Body of pancreas (tissue), 4 donors: ENCODE results near the gene C4B. TPM values are rescaled to one million over a fixed set of nuclear protein-coding genes. Genes with fewer than 3 reads are reported as not detected.
"Not testable (repeated sequence)": the region's sequence is repeated elsewhere in the genome, so short reads cannot be mapped to it uniquely, and the experiment has no call there.

Source experiments
- ATAC-seq: fragments of 150-250 bp; one replicate; pipeline ENCODE4 v1.9.1; 2016
- DNase-seq, 4 donors: peaks; one replicate each; pipeline ENCODE4 v3.0.0-alpha.2; 2019
- H3K27ac ChIP-seq, 4 donors: fragments of 200-600 bp; sonication (generic); 1 replicate in 3 of 4; 2 replicates in 1 of 4; pipeline versions ENCODE4 v1.5.1 to v1.6.1; 2016 to 2019; ENCODE audit warnings: mild to moderate bottlenecking in 1 of 4, mixed read lengths in 1 of 4, moderate library complexity in 1 of 4
- H3K27me3 ChIP-seq, 2 donors: fragments of 200-600 bp; sonication (generic); one replicate each; pipeline ENCODE4 v1.6.0; 2016; ENCODE audit warnings: mild to moderate bottlenecking in 1 of 2
- H3K36me3 ChIP-seq, 2 donors: fragments of 200-600 bp; sonication (generic); replicated peaks in 1 of 2; 2 replicates each; pipeline ENCODE4 v1.5.1; 2016; ENCODE audit warnings: low read depth in 2 of 2; ENCODE audit not compliant: insufficient read depth in 1 of 2
- H3K4me1 ChIP-seq: fragments of 200-600 bp; sonication (generic); one replicate; pipeline ENCODE4 v1.6.0; 2016
- H3K4me3 ChIP-seq, 2 donors: fragments of 200-600 bp; sonication (generic); 1 replicate in 1 of 2; 2 replicates in 1 of 2; pipeline ENCODE4 v1.5.1; 2016 to 2019
- H3K9me3 ChIP-seq, 3 donors: fragments of 200-600 bp; sonication (generic); 1 replicate in 2 of 3; 2 replicates in 1 of 3; pipeline ENCODE4 v1.5.1; 2016
- WGBS, 2 donors: methylation state at CpG; one replicate each; pipeline ENCODE4 v1.1.5; 2017; 5-methylcytosine and 5-hydroxymethylcytosine counted together
- intact Hi-C: fragments of 100-400 bp; cut with DNase I; formaldehyde crosslinking; loops from one replicate; pipeline ENCODE4 v1.15.1; 2023
- total RNA-seq, 2 donors: library from RNA; depleted of rRNA; stranded (reverse); fragments of >200 nt; gene quantifications; one replicate each; pipeline ENCODE4 v1.1.0, GENCODE V29; 2016

The C4B gene
- total RNA-seq, 2 donors from 2014 or later = 57.7 to 77.3 TPM

DNA sequence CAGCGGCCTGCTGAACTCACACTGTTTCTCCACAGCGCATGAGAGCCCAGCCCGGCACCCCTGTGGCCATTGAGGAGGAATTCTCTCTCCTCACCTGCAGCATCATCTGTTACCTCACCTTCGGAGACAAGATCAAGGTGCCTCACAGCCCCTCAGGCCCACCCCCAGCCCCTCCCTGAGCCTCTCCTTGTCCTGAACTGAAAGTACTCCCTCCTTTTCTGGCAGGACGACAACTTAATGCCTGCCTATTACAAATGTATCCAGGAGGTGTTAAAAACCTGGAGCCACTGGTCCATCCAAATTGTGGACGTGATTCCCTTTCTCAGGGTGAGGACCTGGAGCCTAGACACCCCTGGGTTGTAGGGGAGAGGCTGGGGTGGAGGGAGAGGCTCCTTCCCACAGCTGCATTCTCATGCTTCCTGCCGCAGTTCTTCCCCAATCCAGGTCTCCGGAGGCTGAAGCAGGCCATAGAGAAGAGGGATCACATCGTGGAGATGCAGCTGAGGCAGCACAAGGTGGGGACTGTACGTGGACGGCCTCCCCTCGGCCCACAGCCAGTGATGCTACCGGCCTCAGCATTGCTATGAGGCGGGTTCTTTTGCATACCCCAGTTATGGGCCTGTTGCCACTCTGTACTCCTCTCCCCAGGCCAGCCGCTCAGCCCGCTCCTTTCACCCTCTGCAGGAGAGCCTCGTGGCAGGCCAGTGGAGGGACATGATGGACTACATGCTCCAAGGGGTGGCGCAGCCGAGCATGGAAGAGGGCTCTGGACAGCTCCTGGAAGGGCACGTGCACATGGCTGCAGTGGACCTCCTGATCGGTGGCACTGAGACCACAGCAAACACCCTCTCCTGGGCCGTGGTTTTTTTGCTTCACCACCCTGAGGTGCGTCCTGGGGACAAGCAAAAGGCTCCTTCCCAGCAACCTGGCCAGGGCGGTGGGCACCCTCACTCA, 25.0 kb downstream of the C4B start:
- intact Hi-C loops, H3K36me3 ChIP-seq, H3K4me1 ChIP-seq, H3K9me3 ChIP-seq, H3K27me3 ChIP-seq, H3K27ac ChIP-seq, ATAC-seq, DNase-seq, H3K4me3 ChIP-seq: not testable (repeated sequence)
- 43 to 60% methylated on average over 16 to 21 of the region's 24 CpGs for whole genome bisulfite sequencing, 2 donors

DNA sequence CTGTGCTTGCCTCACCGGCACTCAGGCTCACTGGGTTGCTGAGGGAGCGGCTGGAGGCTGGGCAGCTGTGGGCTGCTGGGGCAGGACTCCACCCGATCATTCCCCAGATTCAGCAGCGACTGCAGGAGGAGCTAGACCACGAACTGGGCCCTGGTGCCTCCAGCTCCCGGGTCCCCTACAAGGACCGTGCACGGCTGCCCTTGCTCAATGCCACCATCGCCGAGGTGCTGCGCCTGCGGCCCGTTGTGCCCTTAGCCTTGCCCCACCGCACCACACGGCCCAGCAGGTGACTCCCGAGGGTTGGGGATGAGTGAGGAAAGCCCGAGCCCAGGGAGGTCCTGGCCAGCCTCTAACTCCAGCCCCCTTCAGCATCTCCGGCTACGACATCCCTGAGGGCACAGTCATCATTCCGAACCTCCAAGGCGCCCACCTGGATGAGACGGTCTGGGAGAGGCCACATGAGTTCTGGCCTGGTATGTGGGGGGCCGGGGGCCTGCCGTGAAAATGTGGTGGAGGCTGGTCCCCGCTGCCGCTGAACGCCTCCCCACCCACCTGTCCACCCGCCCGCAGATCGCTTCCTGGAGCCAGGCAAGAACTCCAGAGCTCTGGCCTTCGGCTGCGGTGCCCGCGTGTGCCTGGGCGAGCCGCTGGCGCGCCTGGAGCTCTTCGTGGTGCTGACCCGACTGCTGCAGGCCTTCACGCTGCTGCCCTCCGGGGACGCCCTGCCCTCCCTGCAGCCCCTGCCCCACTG, 25.9 kb downstream of the C4B start:
- intact Hi-C loops, ATAC-seq, DNase-seq, H3K27ac ChIP-seq, H3K9me3 ChIP-seq, H3K4me3 ChIP-seq, H3K27me3 ChIP-seq, H3K36me3 ChIP-seq, H3K4me1 ChIP-seq: not testable (repeated sequence)
- 65% methylated on average over 5 of the region's 43 CpGs; no CpG with 5 or more reads in 1 of the 2 donors for WGBS, 2 donors

DNA sequence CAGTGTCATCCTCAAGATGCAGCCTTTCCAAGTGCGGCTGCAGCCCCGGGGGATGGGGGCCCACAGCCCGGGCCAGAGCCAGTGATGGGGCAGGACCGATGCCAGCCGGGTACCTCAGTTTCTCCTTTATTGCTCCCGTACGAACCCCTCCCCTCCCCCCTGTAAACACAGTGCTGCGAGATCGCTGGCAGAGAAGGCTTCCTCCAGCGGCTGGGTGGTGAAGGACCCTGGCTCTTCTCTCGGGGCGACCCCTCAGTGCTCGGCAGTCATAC, 26.4 kb downstream of the C4B start:
- ATAC-seq, intact Hi-C loops, DNase-seq, H3K36me3 ChIP-seq, H3K4me3 ChIP-seq, H3K9me3 ChIP-seq, H3K27me3 ChIP-seq, H3K27ac ChIP-seq, H3K4me1 ChIP-seq: not testable (repeated sequence)
- 60% methylated on average over 1 of the region's 13 CpGs; no CpG with 5 or more reads in 1 of the 2 donors for WGBS, 2 donors

DNA sequence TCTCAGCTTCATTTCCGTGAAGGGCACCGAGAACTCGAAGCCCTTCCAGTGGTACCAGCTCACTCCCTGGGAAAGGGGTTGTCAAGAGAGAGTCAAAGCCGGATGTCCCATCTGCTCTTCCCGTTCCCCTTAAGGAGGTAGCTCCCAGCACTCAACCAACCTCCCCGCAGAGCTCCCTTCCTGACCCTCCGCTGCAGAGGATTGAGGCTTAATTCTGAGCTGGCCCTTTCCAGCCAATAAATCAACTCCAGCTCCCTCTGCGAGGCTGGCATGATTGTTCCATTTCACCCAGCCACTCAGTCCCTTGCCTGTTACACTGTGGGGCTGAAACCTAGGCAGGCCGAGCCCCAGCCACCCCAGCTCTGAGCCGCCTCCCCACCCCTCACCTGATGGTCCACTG, 26.8 kb downstream of the C4B start:
- H3K4me1 ChIP-seq, ATAC-seq, intact Hi-C loops, H3K36me3 ChIP-seq, DNase-seq, H3K27ac ChIP-seq, H3K27me3 ChIP-seq, H3K9me3 ChIP-seq, H3K4me3 ChIP-seq: not testable (repeated sequence)
- WGBS, 2 donors = 33 to 85% methylated on average over 1 to 3 of the region's 10 CpGs

DNA sequence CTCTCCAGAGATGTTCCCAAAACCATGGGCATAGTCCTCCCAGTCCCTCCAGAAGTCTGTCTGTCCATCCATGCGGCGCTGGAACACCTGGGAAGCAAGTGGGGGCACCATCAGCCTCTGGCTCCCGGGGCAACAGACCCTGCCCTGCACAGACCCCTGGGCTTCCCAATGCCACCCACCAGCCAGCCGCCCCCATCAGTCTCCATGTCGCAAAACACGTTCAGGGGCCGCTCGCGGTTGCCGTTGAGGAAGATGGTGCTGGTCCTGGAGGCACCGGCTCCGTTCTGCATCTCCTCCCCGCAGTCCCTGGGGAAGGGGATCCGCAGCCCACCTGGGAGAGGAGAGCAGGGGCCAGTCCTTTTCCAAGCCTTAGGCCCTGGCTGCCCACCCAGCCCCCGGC, 27.7 kb downstream of the C4B start:
- H3K27ac ChIP-seq, H3K4me3 ChIP-seq, intact Hi-C loops, ATAC-seq, H3K9me3 ChIP-seq, H3K27me3 ChIP-seq, H3K36me3 ChIP-seq, DNase-seq, H3K4me1 ChIP-seq: not testable (repeated sequence)
- 88% methylated on average over 6 of the region's 15 CpGs; no CpG with 5 or more reads in 1 of the 2 donors for WGBS, 2 donors

DNA sequence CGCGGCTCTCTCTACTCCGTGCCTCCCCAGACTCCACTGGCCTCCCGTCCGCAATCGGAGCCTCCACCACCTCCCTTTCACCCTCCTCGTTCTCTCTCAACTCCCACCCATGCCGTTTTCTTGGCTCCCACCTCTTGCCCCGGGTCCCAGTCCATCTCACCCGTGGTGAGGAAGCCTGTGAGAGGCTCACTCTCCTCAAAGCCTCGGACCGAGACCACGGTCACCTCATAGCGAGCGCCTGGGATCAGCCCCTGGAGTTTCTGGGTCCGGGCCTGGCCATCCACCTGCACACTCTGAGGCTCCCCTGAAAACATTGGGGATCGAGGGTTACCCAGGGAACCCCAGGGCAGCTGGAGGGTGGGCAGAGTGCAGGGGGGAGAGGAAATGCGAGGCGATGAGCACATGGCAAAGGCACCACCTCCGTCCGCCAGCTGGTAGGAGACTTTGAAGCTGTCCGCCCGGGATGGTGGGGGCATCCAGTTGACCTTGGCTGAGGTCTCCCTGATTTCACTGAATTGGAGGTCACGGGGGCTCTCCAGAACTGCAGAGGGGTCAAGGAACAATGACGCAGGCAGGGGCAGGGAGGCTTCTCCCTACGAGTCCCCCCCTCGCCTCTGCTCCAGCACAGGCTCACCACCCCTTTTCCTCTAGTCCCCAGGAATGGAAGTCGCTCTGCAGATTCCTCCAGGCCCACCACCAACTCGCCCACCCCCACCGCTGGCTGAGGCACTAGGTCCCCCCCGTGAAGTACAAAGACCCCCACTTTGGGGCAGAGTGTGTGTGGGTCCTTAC, 29.2 kb downstream of the C4B start:
- H3K27ac ChIP-seq, H3K36me3 ChIP-seq, DNase-seq, H3K9me3 ChIP-seq, intact Hi-C loops, H3K4me3 ChIP-seq, H3K27me3 ChIP-seq, ATAC-seq: not testable (repeated sequence)
- 68 to 74% methylated on average over 10 of the region's 31 CpGs for WGBS, 2 donors
- H3K4me1 ChIP-seq = peaks cover 11% of the 10 kb centered on the region

DNA sequence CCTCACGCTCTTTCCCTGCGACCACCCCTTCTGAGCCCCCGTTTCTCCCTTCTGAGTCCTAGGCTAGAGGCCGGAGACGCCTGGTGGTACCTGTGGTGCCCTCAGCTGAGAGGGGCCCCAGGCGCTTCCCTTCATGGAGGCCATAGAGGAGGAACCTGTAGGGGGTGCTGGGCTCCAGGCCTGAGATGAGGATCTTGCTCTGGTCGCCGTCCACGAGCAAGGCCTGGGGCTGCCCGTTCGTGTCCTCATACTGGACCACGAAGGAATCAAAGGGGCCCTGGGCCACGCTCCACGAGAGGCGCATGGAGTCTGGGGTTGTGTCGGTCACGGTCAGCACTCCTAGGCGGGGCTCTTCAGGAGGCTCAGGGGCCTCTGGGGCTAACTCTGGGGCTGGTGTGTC, 30.3 kb downstream of the C4B start:
- H3K27me3 ChIP-seq, H3K36me3 ChIP-seq, ATAC-seq, H3K9me3 ChIP-seq, DNase-seq, H3K4me3 ChIP-seq, H3K27ac ChIP-seq, intact Hi-C loops: not testable (repeated sequence)
- WGBS, 2 donors = 70 to 80% methylated on average over 2 to 10 of the region's 18 CpGs
- H3K4me1 ChIP-seq = peaks cover 11% of the 10 kb centered on the region
